Umbilical cord (tissue), 2 donors: Measurements from ENCODE around the gene NRCAM. TPM values are rescaled to one million over a fixed set of nuclear protein-coding genes. Genes with fewer than 3 reads are reported as not detected.
A peak's percentile ranks its signal among the peaks of the same experiment; 100 is the strongest.
"Not testable (repeated sequence)": the region's sequence is repeated elsewhere in the genome, so short reads cannot be mapped to it uniquely, and the experiment has no call there.

ENCODE experiments used
- DNase-seq: peaks from one replicate; pipeline ENCODE4 v3.0.0-alpha.2; 2015; ENCODE audit warnings: low spot score
- total RNA-seq: library from RNA; depleted of rRNA; stranded (reverse); fragments of >200 nt; gene quantifications from one replicate; pipeline ENCODE4 v1.2.3, GENCODE V29; 2014; ENCODE audit warnings: low replicate concordance; ENCODE audit not compliant: insufficient read depth

NRCAM gene
- 8.9 TPM for total RNA-seq

GRCh38 chr7:108455998-108456677 is at the start of gene NRCAM:
Gene NRCAM (minus strand): TSS chr7:108456436. CDS start chr7:108240064, 216,372 bp downstream.
- peak; percentile 39 for DNase-seq

GRCh38 chr7:108504576-108504975 is 48.3 kb upstream of the NRCAM start:
- not testable (repeated sequence) for DNase-seq

DNA sequence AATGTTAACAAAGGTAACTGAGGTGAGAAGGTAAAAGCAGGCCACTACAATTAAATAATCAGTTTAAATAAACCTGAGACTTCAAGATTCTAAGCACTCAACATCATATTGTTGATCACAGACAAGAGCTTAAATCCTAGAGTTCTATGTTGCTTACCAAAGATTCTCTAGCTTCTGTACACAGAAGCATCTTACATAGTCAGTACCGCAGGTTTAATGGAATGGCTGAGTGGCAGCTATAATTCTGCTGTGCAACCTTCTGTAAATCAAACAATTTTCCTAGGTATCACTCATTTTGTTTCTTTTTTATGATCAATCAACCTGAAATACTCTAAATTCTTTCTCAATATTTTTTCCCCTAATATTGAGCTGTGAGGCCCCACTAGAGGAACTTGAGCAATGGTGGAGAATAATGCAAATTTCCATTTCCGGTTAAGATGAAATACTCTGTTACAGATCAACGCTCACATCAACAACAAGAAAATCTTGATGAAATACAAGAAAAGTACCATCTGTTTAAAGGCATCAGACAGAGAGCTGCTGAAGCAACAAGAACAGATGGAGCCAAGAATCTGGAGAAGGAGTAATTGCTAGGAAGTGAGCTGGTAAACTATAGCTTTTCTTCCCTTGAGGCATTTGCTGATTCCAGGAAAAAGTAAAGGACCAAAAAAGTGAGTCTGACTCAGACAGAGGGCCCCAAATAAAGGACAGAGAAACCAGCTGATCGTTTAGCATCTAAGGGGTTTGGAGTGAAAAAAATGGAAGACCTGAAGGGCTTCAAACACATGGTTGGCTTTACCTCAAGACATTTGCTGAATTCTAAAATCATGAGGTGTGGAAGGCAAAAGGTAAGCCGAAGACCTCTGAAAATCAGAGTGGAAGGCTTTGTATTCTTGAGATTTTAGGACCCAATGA is 47.1 kb upstream of the NRCAM start:
- no peak for DNase-seq

DNA sequence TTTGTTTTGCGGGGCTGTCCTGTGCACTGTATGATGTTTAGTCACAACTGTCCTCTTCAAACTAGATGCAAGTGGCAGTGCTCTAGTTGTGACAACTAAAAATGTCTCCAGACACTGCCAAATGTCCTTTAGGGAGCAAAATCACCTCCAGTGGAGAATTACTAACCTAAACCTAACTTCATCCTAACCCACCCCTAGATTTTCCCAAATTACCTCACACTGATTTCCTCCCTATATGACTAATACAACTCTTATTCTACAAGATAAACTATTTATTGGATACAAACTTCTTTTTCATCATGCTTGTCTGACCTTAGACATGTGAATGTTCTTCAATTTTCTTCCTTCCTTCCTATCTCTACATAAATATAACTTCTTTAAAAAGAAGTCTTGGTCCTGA is 43.3 kb upstream of the NRCAM start:
- DNase-seq = no peak

- no peak for DNase-seq
These were observed 42.2 kb upstream of the NRCAM start for GRCh38 chr7:108498481-108498880.

DNA sequence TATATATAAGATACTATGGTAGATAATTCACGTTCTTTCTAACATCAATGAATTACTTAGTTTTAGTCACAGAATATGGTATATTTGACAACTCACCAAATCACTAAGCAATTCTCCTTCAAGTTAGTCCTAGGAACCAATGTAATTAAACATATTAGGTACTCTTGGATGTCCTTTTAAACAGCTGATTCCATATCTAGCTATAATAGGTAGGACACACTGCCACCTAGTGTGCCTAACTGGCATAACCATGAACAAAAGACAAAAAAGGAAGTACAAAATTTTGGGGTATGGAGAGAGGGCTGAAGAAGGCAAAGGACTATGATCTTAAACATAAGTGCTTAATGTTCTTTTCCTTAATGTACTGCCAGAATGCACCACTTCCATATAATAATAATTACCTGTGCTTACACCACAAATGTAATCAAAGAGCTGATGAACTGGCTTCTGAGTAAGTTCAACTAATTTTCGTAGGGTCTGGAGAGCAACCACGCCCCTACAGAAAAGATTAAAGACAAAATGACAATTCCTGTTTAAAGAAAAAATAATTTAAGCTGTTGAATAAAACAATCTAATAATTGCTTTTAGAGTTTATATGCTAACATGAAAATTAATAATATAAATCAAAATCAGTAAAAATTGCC is 41.0 kb upstream of the NRCAM start:
- peak; percentile 51 for DNase-seq

DNA sequence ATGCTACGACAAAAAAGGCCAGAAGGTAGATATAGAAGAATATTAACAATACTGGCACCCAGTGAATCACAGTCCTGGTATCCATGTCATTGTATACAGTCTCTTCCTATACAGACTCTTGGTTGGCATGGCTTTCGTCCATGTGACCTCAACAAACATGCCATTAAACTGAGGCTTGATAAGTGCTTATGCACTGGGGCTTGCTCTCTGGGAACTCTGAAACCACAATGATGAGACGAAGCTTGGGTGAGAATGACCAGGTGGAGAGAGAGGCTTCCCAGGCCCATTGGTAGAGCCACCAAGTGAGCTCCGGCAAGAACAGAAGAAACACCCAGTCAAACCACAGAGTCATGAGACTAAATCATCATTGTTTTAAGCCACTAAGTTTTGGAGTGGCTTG is 36.5 kb upstream of the NRCAM start:
- DNase-seq = no peak

- DNase-seq = peak; percentile 22
These were observed 32.7 kb upstream of the NRCAM start for GRCh38 chr7:108488768-108489538.

DNA sequence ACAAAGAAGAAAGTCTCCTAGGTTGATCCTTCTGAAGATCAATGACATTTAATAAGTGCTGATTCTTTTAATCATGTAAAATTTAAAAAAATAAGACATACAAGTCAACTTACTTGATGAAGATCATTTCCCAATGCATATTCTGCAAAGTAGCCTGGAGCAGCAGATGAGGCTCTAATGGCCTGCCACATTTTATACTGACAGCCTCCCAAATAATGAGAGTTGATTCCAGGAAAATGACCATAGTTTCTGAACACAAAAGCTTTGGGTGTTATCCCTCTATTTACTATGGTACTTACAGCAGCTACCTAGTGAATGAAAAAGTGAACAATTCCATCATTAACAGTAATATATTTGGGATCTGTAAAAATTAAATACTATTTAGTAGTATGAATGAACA is 31.4 kb upstream of the NRCAM start:
- DNase-seq = no peak

GRCh38 chr7:108486291-108486966 is 30.2 kb upstream of the NRCAM start:
- no peak for DNase-seq

- no peak for DNase-seq
These were observed 27.9 kb upstream of the NRCAM start for GRCh38 chr7:108484137-108484536.

DNA sequence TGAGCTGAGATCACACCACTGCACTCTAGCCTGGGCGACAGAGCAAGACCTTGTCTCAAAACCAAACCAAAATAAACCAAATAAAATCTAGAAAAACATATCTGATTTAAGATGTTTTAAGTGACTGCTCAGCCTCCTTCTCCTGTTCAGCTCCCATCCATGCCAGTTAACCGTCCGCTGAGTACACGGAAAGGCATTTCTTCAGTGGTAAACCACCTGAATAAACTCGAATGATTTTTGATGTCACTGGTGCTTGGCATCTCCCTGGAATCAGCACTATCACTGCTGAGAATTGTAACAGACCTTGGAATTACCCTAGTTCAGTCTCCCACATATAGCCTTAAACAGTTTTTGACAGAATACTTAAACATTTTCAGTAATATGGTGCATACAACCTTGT is 24.1 kb upstream of the NRCAM start:
- DNase-seq = no peak

DNA sequence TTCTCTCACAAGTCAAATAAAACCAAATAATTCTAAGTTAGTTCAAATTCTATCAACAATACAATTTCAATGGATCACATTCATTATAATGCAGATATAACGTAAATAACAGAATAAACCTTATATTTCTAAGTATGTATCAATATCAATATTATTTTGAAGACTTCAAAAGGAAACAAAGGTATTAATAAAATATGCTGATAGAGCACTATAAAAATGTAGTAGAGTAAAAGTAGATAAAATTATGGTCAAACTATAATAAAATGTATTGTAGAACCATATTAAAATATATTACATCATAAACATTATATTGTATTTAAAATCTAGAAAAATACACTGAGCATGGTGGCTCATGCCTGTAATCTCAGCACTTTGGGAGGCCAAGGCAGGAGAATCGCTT is 23.5 kb upstream of the NRCAM start:
- DNase-seq = no peak

- no peak for DNase-seq
These were observed 22.9 kb upstream of the NRCAM start for GRCh38 chr7:108479118-108479517.

DNA sequence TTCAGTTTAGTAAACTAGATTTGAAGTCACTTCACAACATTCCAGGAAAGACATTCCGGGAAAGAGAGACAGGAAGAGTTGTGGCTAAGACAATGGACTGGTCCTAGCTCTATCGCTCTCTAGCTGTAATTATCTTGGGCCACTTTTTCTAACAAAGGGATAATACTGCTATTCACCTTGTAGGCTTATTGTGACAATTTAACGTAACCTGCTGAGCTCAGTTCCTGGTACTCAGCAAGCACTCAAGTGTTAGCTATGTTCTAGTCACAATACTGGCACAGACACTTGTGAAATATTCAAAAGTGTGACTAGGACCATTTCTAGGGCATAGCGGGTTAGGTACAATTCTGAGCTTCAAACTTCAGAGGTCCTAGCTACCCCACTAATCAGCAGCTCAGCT is 12.0 kb upstream of the NRCAM start:
- DNase-seq = no peak

- DNase-seq = no peak
These were observed 11.2 kb upstream of the NRCAM start for GRCh38 chr7:108467391-108467790.

- not testable (repeated sequence) for DNase-seq
These were observed 10.1 kb upstream of the NRCAM start for GRCh38 chr7:108466322-108466721.

DNA sequence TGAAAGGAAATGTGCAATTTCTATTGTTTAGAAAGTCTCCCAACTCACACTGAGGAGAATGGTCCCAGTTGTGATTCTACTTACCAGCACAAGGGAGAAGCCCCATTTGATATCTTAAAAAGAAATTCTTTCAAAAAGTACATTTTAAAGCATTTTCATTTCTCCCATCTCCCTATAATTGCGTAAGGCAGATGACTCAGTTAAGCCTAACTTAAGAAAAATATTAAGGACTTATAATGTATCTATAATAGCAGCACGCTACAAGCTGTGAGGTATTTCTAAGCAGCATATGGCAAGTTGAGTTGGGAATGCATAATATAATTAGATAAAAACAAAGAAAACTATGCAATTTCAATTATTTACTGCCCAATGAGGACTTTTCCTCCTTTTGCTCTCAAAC is 8.5 kb upstream of the NRCAM start:
- DNase-seq = no peak

DNA sequence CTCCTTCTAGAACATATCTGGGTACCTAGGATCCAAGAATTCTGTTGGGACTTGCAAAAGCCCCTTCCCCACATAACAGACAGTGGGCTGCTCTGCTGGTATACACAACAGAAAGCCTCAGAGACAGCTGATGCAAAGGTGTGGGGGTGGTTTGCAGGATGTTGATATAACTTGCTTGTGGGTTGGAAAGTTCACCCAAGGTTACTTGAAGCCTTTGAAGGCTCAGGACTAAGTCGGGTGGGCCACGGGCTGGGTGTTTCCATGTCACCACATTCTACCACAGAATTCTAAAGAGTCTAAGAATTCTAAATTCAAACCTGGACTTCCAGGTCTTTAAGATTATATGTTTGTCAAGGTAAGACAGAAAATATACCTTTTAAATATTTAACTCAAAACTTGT is 7.4 kb upstream of the NRCAM start:
- DNase-seq = no peak

DNA sequence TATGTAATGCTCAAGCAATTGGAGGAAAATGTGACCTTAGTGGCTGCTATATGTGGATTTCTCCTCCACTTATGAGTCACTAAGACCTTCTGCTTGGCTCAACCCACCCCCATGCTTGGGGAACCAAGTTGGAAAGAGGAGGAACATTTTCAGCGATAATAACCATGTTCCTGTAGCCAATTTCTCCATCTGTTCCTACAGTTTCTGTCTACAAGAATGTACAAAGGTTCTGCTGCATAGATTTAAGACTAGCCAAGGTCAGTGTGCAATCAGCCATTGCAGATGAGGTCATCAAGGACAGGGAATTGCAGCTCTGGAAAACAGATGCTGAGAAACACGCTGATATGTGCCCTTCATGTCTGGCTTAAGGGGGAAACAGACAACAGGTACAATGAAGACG is 5.6 kb upstream of the NRCAM start:
- DNase-seq = no peak

DNA sequence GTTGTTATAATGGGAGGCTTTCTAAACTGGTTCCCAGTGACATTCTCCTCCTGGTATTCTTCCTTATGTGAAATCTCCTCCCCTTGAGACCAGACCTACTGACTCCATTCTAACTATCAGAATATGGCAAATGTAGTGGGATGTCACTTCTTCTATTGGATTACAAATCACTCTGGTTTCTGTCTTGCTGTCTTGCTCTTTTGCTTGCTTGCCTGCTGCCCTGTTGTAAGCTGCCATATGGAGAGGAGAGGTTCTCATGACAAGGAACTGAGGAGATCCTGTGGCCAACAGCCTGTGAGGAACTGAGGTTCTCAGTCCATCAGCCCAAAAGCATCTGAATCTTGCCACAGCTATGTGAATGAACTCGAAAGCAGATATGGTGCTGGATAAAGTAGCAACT is 4.7 kb upstream of the NRCAM start:
- DNase-seq = no peak
